Neutrophil (primary cell): Measurements from ENCODE around the gene NEGR1.

Experiments
- H3K27ac ChIP-seq: fragments of 200-600 bp; sonication (generic); 2 replicates; pipeline ENCODE4 v1.5.1; 2016; ENCODE audit warnings: mild to moderate bottlenecking, moderate library complexity
- H3K27me3 ChIP-seq: fragments of 200-600 bp; sonication (generic); 2 replicates; pipeline ENCODE4 v1.6.0; 2016; ENCODE audit warnings: mild to moderate bottlenecking
- H3K36me3 ChIP-seq: fragments of 200-600 bp; sonication (generic); 2 replicates; pipeline ENCODE4 v1.5.1; 2017
- H3K4me1 ChIP-seq, 2 experiments: fragments of 200-600 bp in 1 of 2; sonication (generic) in 1 of 2; 1 replicate in 1 of 2; 2 replicates in 1 of 2; pipeline versions ENCODE4 v1.5.1 to v1.6.1; 2013 to 2016; ENCODE audit warnings: low read depth in 1 of 2, low read length in 1 of 2, mild to moderate bottlenecking in 1 of 2, moderate library complexity in 1 of 2; ENCODE audit not compliant: control insufficient read depth in 1 of 2, insufficient read depth in 1 of 2
- H3K4me3 ChIP-seq, 2 experiments: fragments of 200-600 bp in 1 of 2; sonication (generic) in 1 of 2; 1 replicate in 1 of 2; 2 replicates in 1 of 2; pipeline ENCODE4 v1.5.1; 2013 to 2016; ENCODE audit warnings: low read depth in 1 of 2, low read length in 1 of 2, mild to moderate bottlenecking in 1 of 2, moderate library complexity in 1 of 2
- H3K9me3 ChIP-seq: fragments of 200-600 bp; sonication (generic); 2 replicates; pipeline ENCODE4 v1.5.1; 2016
- CTCF ChIP-seq: fragments of 200-600 bp; sonication (generic); IDR thresholded peaks from 2 replicates; pipeline ENCODE4 v1.5.1; 2016; ENCODE audit warnings: antibody characterized with exemption

Gene NEGR1

DNA sequence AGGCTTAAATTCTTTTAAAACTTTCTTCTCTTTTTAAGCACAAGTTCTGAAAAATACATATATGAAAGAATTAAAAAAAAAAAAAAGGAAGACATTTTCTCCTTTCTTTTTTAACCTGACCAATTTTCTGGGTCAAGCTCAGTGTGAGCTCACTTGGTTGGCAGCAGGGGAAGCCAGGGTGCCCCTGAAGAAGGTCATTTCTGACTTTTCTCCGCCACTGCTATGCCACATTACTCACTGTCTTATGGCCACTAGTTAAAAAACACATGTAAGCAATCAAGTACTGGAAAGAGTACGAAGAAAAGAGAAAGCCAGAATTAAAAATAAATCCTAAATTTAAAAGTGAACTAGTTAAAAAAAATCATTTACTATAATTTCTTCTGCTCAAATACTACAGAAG is 275.0 kb downstream of the NEGR1 start:
- Histone ChIP-seq H3K9me3 (no peaks in the 10 kb centered on the region), H3K4me3 (no peak overlapping the region), H3K36me3 (no peaks in the 10 kb centered on the region), H3K27me3 (no peaks in the 10 kb centered on the region), H3K4me1 (no peaks in the 10 kb centered on the region), H3K27ac (no peak overlapping the region)
- no peak for TF ChIP-seq CTCF

GRCh38 chr1:72006092-72006491 is 276.2 kb downstream of the NEGR1 start:
- Histone ChIP-seq H3K4me3 (no peak overlapping the region), H3K9me3 (no peaks in the 10 kb centered on the region), H3K4me1 (no peaks in the 10 kb centered on the region), H3K27me3 (no peaks in the 10 kb centered on the region), H3K36me3 (no peaks in the 10 kb centered on the region), H3K27ac (no peak overlapping the region)
- no peak for TF ChIP-seq CTCF

- TF ChIP-seq CTCF, result no peak
Observed at GRCh38 chr1:72003092-72003491, 279.2 kb downstream of the NEGR1 start.

DNA sequence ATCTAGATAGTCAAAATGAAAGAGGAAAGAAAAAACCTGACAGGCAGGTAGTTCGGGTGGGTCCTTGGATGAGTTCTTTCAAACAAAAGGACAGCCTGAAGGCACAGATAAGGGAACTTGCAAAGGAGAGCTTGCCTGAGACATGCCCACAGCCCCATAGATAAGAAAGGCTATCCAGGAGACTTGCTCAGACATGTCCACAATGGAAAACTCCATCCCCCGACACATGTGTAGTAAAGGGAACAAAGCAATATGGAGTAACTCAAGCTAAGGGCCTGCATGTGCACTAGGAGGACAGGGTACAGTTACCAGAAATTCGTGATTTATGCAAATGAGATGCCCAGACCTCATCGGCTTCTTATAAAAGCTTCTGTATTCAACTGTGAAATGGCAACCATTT is 281.5 kb downstream of the NEGR1 start:
- no peak for TF ChIP-seq CTCF
- Histone ChIP-seq H3K27me3 (no peaks in the 10 kb centered on the region), H3K27ac (no peak overlapping the region), H3K36me3 (no peaks in the 10 kb centered on the region), H3K4me1 (no peaks in the 10 kb centered on the region), H3K4me3 (no peak overlapping the region), H3K9me3 (no peaks in the 10 kb centered on the region)

More at GRCh38 chr1:72003092-72003491, 279.2 kb downstream of the NEGR1 start:
- Histone ChIP-seq H3K36me3 (no peaks in the 10 kb centered on the region), H3K27ac (no peak overlapping the region), H3K27me3 (no peaks in the 10 kb centered on the region), H3K4me1 (no peaks in the 10 kb centered on the region), H3K9me3 (no peaks in the 10 kb centered on the region), H3K4me3 (no peak overlapping the region)

DNA sequence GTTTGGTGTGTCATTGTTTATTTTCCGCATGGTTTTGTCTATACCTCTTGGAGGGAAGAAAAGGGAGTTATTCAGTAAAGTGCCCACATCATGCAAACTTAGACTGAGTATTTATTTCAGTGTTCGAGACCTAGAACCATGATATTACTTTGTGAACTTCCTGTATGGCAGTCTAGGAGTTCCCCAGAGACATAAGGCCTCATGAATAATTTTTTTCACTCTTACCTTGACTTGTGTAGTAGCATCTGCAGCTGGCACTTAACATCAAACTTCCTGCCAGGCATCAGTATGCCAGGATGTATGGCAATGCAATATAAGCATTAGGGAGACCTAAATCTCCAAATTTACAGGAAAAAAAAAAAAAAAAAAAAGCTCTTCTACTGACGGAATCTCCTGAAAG is 287.7 kb downstream of the NEGR1 start:
- Histone ChIP-seq H3K9me3 (no peaks in the 10 kb centered on the region), H3K36me3 (no peaks in the 10 kb centered on the region), H3K27me3 (no peaks in the 10 kb centered on the region), H3K4me1 (no peaks in the 10 kb centered on the region), H3K27ac (no peak overlapping the region), H3K4me3 (no peak overlapping the region)
- TF ChIP-seq CTCF, result no peak

GRCh38 chr1:71987181-71987580 is 295.2 kb downstream of the NEGR1 start:
- Histone ChIP-seq H3K4me1 (no peaks in the 10 kb centered on the region), H3K9me3 (no peaks in the 10 kb centered on the region), H3K36me3 (no peaks in the 10 kb centered on the region), H3K4me3 (no peak overlapping the region), H3K27me3 (no peaks in the 10 kb centered on the region), H3K27ac (no peak overlapping the region)
- TF ChIP-seq CTCF, result no peak
